HG03442 (cell line): Measurements from ENCODE around the gene ZAP70.
A peak's percentile ranks its signal among the peaks of the same experiment; 100 is the strongest.

Experiments used
- ATAC-seq: cut with Tn5 transposase; IDR thresholded peaks from one replicate; pipeline ENCODE4 v1.9.1; 2021; ENCODE audit warnings: mild to moderate bottlenecking, moderate library complexity; ENCODE audit not compliant: unreplicated experiment

The ZAP70 gene

GRCh38 chr2:97715951-97716694, 2.7 kb downstream of the ZAP70 start:
- no peak for ATAC-seq

DNA sequence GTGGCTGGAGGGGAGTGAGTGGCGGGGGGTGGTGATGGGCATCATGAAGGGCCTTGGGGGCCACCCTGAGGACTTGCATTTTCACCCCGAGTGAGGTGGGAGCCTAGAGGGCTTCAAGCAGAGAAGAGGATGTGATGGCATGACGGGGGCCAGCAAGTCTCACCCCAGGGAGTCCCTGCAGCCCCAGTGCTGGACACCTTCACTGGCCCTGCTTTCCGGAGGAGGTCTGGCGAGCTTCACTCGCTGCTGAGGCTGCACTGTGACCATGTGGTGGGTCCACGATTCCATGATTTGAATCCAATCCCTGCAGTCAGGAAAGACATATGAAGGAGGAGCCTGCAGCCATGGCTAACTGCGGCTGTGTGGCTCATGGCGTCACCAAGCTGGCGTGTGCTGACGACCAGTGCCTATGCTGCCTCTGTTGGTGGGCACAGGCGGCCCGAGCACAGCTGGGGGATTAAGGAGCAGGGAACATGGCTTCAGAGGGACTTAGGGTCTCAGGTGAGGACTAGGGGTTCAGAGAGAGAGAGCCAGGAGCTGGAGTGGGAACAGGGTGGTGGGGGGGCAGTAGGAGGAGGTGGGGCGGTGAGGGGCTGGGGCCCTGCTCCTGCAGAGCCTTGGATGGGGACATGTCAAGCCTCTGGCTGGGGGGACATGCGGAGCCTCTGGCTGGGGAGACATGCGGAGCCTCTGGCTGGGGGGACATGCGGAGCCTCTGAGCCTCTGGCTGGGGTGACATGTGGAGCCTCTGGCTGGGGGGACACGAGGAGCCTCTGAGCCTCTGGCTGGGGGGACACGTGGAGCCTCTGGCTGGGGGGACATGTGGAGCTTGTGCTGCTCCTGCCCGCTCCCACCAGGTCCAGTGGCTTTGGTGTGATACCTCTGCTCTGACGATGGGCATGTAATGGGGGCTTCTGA, 3.6 kb downstream of the ZAP70 start:
- ATAC-seq, result no peak

DNA sequence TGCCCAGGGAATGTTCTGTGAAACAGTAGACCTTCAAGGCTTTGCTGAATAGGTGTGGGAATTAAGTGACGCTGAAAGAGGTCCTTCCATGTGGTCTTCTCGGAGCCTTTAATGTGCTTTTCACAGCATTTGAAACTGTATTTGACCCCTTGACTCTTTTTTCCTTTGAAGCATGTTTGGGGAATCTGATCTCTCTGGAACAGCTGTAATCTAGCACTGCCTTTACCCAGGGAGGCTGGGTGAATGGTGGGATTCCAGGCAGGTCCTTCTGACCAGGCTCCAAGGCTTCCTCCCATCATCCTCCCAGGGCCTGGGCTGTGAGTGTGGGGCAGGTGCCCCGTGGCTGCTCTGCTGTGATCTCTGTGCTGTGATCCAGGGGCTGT, 4.2 kb downstream of the ZAP70 start:
- no peak for ATAC-seq

- ATAC-seq, result peak; percentile 65
These were observed 4.9 kb downstream of the ZAP70 start for GRCh38 chr2:97718051-97718882.

DNA sequence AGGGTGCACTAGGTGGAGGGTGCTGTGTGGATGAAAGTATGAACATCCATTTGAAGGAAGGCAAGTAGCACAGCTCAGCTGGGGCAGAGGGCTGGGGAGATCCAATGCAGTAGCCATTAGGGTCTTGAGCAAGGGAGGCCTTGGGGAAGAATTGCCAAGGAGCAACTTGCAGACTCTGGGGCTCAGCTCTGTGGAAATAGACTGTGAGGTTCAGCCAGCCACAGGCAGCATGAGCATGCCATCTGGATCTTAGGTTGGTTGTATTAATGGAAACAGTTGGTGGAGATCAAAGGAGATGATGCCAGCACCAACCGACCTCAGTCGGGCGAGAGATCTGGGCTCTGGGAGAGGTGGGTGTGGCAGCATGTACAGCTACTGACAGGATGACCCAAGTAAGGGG, 5.6 kb downstream of the ZAP70 start:
- ATAC-seq, result peak; percentile 10

GRCh38 chr2:97719362-97720155, 6.2 kb downstream of the ZAP70 start:
- ATAC-seq, result no peak

DNA sequence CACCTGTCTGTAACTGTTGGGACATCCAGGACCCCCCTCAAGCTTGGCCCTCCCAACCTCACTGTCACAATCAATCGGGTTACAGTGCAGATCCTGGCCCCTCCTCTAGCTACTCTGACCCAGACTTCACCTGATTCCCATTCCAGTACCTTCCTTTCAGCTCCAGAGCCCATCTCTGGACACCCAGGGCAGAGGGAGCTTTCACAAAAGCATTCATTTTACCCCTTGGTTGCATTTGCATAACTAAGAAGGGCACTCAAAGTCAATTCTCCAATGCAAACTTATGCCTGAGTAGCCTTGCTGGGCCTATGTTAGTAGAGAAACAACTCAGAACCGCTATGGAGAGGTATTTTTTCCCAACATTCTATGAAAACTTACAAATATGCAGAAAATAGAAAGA, 7.4 kb downstream of the ZAP70 start:
- no peak for ATAC-seq

DNA sequence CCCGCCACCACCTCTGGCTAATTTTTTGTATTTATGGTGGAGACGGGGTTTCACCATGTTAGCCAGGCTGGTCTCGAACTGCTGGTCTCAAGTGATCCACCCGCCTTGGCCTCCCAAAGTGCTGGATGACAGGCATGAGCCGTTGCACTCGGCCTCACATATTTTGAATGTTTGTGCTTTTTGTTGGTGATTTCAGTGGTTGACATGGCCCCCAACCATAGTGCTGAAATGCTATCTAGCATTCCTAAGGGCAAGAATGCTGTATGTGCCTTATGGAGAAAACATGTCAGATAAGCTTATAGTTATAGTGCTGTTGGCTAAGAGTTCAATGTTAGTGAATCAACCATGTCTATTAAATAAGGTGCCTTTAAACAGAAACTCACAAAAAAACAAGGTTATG, 8.9 kb downstream of the ZAP70 start:
- ATAC-seq, result no peak

DNA sequence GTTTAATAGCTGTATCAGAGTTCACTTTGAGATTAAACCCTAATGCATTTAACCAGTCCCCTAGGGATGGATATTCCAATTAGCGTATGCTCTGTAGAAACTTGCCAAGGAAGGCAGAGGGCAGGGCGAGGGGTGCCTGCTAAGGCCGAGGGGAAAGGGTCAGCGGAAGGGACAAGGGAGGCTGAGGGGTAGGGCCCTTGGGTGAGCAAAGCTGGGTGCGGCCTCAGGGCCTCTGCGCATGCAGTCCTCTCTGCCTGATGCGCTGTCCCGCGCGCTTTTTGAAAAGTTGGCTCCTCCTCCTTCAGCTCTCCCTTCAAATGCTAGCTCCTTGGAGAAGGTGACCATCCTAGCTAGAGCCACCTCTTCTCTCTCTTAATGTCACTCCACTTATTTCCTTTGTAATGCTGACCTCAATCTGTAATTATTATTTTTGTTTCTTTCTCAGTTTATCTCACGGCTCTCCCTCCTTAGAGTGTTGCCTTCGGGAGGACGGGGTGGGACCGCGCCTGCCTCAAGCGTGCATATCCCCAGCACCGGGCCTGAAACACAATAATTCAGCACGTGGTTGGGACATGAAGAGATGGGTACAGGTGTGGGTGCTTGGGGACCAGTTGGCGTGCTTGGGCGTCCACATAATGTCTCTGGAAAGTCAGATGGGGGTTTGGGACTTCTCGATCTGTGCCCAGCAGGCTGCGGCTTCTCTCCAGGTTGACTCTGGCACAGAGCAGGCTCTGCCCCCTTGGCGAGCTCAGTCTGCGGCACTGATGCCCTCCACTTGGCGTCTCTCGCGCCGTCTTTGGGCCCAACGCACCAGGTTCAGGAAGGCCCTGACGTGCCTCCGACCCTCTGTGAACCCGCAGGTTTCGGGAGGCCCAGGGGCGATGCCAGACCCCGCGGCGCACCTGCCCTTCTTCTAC, 10.0 kb downstream of the ZAP70 start:
- no peak for ATAC-seq

GRCh38 chr2:97724073-97724410, 10.7 kb downstream of the ZAP70 start:
- no peak for ATAC-seq

DNA sequence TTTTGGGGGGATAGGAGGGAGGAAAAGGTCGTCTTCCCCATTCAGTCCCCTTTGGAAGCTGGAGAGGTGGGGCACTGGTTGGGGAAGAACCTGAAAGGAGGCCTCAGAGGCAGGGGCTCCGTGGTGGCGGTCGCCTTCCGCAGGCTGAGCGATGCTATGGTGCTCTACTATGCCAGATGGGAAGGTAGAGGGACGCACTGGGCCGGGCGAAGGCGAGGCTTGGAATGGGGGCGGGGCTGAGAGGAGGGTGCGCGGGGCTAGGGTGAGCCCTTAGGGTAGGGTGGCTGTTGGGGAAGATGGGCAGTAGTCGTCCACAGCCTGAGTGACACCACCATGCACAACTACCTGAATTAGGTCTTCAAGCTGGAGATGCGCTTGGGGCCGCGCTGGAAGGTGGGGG, 11.1 kb downstream of the ZAP70 start:
- no peak for ATAC-seq

- ATAC-seq, result no peak
These were observed 11.7 kb downstream of the ZAP70 start for GRCh38 chr2:97724946-97725688.

DNA sequence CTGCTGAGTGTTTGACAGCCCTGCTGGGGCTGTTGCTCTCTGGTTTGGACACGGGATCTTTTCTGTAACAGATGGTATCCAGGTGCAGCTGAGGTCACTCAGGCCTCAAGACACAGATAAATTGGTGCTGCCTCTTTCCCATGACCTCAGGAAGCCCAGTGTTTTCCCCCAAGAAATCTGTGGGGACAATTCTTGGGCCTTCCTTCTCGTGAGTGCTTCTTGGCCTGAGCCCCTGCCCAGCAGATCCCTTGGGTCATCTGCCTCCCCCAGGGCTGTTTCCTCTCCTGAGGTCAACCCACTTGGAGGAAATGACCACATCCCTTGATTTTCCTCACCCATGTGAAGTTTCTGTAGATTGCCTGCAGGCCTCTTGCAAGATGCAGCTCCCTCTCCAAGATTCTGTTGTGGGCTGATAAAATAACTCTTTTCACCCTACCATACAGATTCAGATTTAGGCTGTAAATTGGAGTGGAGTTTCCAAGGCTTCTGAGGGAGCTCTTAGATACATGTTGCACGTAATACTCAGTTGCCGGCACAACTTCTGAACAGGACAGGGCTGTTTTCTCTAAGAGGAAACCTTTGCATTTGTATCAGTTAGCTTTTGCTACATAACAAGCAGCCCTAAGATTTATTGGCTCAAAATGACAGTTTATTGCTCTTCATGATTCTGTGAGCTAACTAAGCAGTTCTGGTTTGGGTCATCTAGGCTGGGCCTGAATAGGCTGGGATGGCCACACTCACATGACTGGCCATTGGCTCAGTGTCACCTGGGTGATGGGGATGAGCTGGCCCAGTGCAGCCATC, 13.1 kb downstream of the ZAP70 start:
- ATAC-seq, result no peak

DNA sequence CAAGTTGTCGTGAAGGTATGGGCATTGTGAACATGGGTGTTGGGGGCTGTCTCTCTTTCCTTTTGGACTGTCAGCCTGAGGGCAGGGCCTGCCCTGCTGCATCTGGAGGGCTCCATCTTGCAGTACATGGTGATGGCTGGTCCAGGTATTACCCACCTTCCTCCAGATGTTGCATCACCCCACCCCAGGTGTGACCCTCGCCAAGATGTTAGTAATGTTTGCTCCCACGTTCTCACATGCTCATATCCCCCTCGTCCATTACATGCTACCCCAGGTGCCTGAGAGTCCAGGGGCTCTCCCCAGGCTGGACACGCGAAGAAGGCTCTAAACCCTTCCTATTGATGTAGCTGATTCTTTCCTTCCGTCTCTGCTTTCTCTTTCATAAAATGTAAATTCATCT, 13.9 kb downstream of the ZAP70 start:
- no peak for ATAC-seq

DNA sequence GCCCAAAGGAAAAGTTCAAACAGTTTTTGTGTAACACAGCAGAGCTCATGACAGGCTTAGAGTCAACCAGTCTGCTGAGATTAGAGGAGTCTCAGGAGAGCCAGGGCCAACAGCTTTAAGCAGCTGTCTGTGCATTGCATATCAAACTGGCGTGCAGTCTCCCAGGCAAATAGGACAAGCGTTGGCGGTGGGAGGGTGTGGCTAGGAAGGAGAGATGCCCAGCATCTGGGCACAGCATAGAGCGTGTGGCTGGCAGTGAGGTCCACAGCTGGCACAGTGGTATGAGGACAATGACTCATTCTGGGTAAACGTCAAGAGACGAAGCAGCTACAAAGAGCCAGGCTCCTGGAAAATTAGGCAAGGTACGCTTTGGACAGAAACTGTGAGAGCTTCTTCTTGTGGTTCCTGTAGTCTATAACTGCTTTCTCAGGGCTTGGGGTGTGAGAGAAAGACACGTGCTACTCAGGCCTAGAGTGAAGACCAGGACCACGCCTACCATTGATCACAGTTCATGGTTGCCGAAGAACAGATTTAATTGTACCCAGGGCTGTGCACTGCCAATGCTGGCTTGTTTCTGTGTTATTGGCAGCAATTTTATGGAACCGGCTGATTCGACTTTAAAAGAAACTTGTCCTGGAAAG, 14.8 kb downstream of the ZAP70 start:
- ATAC-seq, result no peak

- no peak for ATAC-seq
These were observed 16.9 kb downstream of the ZAP70 start for GRCh38 chr2:97730245-97730644.

DNA sequence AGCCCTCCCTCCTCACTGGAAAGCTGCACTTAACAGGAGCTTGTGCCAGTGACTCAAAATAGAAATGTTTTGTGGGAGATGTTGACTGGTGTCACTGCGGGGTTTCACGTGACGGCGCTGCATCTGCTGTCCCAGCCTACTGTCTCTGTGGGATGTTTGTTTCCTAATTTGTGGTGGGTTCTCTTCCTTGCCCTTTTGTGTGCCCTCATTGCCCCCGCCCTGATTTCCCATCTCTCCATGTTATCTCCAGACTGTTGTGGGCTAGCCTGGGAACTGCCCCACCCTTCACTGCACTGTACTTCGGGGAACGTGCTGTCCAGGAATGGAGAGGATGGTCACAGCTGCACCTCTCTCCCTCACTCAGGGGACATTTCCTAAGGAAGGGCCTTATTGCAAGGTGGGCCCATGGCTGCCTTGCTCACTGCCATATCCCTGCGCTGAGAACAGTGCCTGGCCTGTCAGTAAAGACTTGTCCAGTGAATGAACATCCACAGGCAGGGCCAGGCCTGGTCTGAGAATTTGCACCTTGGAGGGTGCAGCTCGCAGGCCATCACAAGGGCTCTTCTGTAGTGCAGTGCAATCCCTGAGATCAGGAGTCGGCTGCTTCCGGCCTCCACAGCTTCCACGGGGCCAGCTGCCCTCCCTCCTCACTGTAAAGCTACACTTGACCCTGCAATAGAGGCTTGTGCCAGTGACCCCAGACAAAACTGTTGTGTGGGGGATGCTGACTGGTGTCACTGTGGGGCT, 18.1 kb downstream of the ZAP70 start:
- no peak for ATAC-seq
